ENCODE results near the gene RPL10.

The RPL10 gene

DNA sequence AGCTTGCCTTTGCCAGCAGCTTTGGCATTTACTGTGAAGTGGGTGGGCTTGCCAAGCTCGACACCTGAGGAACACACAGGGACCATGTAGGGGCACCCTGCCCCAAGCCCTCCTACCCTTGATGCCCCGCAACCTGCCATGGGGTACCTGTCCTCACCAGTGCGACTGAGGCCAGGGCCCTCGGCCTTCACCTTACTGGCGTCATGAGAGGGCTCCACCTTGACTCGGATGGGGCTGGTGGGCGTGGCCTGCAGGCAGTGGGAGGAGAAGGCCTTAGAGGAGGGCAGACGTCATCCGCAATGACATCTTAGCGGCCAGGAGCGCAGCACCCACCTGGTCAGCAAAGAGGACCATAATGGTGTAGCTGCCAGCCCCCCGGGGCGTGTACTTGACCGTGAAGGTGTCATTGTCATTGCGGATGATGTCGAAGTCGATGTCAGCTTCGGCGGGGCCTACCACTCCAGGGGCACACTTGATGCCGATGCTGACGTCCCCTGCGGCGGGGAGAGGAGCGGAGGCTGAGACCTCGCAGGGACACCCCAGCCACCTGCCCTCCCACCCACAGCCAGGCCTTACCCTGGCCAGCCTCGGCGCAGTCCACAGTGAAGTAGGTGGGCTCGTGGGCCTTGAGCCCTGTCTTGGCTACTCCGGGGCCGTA, 36.0 kb upstream of the RPL10 start:
- TF ChIP-seq, protein P1, sequence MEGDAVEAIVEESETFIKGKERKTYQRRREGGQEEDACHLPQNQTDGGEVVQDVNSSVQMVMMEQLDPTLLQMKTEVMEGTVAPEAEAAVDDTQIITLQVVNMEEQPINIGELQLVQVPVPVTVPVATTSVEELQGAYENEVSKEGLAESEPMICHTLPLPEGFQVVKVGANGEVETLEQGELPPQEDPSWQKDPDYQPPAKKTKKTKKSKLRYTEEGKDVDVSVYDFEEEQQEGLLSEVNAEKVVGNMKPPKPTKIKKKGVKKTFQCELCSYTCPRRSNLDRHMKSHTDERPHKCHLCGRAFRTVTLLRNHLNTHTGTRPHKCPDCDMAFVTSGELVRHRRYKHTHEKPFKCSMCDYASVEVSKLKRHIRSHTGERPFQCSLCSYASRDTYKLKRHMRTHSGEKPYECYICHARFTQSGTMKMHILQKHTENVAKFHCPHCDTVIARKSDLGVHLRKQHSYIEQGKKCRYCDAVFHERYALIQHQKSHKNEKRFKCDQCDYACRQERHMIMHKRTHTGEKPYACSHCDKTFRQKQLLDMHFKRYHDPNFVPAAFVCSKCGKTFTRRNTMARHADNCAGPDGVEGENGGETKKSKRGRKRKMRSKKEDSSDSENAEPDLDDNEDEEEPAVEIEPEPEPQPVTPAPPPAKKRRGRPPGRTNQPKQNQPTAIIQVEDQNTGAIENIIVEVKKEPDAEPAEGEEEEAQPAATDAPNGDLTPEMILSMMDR (conservative IDR thresholded peaks at IDR 0.05; ENCODE audit: low read depth, low read length), result no peak
- no peak for DNase-seq (ENCODE audit: low read depth)
- H3K4me3 ChIP-seq (ENCODE audit: low read depth, low read length), result no peak overlapping the region

DNA sequence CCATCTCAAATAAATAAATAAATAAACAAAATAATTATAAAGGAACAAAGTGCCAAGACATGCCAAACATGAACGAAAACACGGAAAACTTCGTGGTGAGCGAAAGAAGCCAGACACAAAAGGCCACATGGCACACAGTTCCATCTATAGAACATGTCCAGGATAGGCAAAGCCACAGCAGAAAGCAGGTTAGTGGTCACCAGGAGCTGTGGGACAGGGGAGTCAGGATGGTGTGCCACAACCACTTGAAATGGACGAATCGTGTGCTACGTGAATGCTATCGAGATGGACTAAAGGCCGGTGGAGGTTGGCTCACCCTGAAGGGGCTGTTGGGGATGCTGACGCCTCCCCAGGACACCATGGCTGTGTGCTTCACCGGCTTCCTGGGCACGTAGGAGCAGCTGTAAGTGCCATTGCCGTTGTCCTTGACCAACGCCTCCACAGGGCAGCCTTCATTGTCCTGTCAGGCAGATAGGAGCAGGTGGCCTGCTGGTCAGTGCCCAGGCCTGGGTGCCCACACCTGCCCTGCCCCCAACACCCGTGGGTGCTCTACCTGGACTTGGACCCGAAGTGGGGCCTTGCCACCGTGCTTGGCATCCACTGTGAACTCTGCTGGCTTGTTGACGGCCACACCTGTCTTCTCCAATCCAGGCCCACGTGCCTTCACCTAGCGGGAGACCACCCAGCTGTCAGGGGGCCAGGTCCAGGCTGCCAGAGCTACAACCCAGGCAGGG, 34.3 kb upstream of the RPL10 start:
- H3K4me3 ChIP-seq (ENCODE audit: low read depth, low read length), result no peak overlapping the region
- DNase-seq (ENCODE audit: low read depth), result no peak
- TF ChIP-seq, protein P1 (conservative IDR thresholded peaks at IDR 0.05; ENCODE audit: low read depth, low read length), result no peak

DNA sequence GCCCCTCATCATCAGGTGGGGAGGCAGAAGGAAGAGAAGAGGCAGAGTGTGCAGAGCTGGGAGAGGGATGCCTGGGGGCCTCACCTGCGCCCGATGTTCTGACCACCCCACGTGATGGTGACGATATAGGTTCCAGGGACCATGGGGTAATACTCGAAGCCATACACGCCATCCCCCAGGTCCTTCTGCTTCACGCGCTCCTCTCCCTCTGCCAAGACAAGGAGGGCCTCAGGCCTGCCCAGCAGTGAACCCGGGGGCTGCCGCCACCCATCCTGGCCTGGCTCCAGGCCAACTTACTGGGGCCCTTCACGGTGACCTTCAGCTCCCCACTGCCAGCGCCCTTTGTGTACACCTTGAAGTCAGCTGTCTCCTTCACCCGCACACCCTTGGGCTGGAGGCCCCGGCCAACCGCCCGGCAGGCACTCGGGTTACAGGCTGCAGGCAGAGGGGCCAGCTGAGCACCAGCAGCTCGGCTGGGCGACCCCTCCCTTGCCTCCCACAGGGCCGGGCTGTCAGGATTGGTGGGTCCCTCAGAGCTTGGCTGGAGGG, 33.1 kb upstream of the RPL10 start:
- no peak for DNase-seq (ENCODE audit: low read depth)
- H3K4me3 ChIP-seq (ENCODE audit: low read depth, low read length), result no peak overlapping the region
- TF ChIP-seq, protein P1 (conservative IDR thresholded peaks at IDR 0.05; ENCODE audit: low read depth, low read length), result no peak

DNA sequence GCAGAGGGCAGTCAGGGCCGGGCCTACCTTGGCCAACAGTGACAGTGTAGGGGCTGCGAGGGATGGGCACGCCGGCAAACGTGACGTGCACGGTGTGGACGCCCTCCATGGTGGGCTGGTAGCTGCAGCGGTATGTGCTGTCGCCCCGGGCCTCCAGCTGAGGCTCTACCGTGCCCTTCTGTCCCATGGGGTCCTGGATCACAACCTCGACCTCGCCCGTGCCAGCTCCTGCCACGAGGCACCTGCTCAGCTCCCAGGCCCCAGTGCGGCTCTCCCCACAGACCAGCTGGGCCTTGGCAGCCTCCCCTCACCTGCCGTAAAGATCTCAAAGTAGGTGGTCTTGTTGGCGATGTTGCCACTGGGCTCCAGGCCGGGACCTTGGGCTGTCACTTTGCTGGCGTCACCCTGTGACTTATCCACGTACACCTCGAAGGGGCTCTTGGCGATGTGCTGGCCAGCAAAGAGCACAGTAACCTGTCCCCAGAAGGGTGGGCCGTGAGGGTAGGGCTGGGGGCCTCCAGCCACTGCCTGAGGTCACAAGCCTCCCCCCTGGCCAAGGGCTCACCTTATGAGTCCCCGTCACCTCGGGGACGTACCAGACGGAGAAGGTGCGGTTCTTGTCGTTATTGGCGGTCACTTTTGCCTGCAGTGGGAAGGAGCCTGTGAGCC, 32.0 kb upstream of the RPL10 start:
- no peak overlapping the region for H3K4me3 ChIP-seq (ENCODE audit: low read depth, low read length)
- TF ChIP-seq, protein P1 (conservative IDR thresholded peaks at IDR 0.05; ENCODE audit: low read depth, low read length), result no peak
- no peak for DNase-seq (ENCODE audit: low read depth)

DNA sequence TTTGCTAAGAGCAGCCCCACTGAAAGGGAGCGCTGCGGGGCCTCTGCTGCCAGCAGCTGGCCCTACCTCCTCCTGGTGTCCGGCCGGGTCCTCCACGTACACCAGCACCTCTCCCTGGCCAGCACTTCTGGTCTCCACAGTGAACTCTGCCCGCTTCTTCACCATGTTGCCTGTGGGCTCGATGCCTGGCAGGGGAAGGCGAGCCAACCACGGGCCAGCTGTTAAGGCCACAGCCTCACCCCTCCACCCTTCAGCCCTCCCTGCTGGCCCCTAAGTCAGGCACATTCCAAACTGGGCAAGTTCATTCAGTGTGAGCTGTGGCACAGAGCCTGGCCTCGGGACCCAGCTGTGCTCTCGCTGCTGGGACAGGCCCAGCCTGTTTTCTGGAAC, 31.5 kb upstream of the RPL10 start:
- no peak overlapping the region for H3K4me3 ChIP-seq (ENCODE audit: low read depth, low read length)
- no peak for DNase-seq (ENCODE audit: low read depth)
- TF ChIP-seq, protein P1 (conservative IDR thresholded peaks at IDR 0.05; ENCODE audit: low read depth, low read length), result no peak

DNA sequence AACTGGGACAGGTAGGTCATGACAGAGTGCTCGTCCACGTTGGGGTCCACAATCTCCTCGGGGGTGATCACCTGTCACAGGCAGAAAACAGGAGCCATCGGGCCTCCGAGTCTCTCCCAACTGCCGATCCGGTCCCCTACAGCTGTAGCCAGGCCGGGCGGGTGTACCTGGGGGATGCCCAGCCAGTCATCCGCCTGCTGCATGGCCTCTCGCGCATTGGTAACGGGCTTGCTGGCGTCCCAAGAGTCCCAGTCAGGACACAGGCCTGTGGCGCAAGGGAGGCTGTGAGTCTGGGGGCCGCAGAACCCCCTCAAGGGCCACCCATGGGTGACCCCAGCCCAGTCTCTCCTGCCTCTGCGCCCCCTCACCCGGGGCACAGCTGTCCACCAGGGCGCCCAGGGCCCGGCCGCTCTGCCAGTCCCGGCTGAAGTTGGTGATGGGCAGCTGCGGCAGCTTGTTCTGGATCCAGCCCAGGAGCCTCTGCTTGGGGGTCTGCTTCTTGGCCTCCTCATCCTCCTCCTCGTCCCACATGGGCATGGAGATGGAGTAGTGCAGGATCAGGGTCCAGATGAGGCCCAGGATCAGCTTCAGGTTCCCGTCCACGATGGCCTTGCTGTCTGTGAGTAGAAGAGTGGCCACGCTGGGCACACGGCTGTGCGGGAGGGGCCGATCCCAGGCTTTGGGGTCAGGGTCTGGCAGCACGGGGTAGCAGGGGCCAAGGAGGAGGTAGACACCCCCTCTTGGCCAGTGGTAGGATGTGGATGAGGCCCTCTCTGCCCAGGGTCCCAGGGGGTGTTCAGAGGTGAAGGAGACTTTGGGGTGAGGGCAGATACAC, 30.5 kb upstream of the RPL10 start:
- DNase-seq (ENCODE audit: low read depth), result no peak
- H3K4me3 ChIP-seq (ENCODE audit: low read depth, low read length), result peak overlapping the region; percentile 65
- TF ChIP-seq, protein P1 (conservative IDR thresholded peaks at IDR 0.05; ENCODE audit: low read depth, low read length), result no peak

Data from choroid plexus epithelial cell (primary cell).